HG03378 (cell line): ENCODE data around the gene AK4.
"Not testable (repeated sequence)": the region's sequence is repeated elsewhere in the genome, so short reads cannot be mapped to it uniquely, and the experiment has no call there.

ENCODE experiments used
- ATAC-seq: cut with Tn5 transposase; IDR thresholded peaks from one replicate; pipeline ENCODE4 v1.9.1; 2021; ENCODE audit warnings: mild to moderate bottlenecking, moderate library complexity; ENCODE audit not compliant: unreplicated experiment

AK4 gene

DNA sequence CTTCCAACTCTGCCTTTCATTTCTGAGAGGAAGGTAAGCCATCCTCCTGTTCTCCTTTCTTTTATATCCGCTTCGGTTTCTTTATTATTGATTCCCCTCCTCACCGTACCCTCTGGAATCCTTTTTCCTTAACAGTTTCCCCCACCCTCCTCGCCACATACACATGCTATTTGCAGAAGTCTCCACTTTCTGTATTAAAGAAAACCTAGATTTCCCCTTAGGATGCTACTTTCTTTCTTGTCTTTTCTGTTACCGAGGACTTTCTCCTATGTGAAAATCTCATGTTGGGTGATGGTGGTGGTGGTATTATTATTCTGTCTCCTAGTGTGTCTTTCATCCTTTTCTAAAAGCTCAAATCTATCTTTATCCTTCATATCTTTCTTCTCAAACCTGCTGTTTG is 62.3 kb downstream of the AK4 start:
- ATAC-seq: no peak

DNA sequence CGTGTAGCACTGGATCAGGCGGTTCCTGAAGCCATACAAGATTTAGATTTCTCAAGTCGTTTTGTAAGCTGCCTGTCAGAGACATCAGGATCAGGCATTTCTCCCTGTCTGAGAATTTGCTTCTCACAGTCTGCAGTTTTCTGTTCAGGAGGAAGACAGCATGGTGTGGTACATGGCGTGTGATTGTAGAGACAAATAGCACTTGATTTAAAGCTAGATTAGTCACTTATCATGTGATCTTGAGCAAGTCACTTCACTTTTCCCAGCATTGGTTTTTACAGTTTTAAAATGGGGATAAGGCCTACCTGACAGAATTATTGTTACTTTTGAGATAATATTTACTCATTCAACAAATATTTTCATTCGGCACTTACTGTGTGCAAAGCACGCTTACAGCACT is 63.3 kb downstream of the AK4 start:
- ATAC-seq: no peak

DNA sequence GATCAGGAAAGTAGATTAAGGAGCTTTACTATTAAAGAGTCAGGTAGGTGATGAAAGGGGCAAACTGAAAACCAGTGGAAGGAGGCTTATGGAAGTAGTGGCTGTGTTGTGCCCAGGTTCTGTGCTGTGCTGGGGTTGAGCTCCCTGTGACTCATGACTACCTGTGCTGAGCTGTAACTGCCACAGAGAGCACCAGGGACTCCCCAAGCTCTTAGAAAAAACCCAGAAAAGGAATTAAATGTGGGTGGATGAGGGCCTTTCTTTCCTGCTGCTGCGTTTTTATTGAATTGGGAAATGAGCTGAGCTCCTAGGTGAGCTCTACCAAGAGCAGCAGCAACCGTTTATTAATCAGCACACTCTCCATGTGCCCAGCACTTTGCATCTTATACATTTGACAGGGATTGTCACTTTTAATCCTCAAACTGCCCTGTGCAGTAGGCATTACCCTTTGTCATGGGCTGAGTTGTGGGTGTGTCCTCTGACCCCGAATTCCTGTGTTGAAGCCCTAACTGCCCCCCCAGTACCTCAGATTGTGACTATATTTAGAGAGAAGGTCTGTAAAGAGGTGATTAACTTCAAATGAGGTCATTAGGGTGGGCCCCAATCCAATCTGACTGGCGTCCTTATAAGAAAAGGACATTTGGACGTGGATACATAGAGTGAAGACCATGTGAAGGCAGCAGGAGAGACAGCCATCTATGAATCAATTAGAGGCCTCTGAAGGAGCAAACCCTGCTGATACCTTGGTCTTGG is 65.4 kb downstream of the AK4 start:
- ATAC-seq: no peak

DNA sequence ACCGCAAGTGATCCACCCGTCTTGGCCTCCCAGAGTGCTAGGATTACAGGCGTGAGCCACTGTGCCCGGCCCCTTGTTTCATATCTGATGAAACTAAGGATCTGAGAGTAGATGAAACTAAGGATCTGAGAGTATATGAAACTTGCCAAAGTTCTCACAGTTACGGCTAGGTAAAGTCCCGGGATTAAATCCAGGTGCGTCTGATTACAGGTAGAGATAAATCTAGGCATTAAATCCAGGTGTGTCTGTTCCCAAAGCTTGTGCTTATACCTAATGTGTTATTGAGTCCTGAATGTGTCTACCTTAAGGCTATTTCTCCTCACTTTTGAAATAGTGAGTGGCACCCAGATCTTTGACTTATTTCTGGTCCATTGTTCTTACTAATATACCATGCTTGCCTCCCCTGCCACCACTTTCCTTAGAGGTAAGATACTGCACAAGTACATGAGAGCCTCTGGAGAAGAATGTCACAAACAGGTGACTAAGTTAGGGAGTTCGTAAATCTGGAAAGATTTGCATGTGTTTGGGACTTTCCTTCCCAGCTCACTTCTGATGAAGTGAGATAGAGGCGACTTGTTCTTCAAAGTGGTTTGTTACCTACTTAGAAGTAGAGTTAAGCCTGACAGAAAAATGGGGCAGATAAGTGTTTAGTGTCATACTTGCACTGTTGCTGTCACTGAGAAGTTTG is 66.5 kb downstream of the AK4 start:
- ATAC-seq: no peak

DNA sequence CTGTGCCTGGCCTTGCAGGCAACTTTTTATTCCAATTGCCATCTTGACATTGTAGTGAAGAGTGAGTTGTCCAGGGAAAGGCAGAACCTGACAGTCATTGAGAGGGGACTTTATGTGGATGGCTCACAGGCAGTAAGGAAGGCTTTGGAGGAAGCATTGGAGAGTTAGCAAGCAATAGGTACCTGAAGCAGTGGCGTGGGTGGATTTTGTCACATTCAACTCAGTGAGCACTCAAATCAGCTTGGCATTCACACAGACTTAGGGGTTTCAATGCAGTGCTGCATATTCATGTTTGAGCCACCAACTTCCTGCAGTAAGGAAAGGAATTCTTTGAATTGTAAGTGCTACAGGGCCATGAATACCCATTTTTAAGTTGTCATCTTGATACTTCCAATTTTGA is 69.0 kb downstream of the AK4 start:
- no peak for ATAC-seq

DNA sequence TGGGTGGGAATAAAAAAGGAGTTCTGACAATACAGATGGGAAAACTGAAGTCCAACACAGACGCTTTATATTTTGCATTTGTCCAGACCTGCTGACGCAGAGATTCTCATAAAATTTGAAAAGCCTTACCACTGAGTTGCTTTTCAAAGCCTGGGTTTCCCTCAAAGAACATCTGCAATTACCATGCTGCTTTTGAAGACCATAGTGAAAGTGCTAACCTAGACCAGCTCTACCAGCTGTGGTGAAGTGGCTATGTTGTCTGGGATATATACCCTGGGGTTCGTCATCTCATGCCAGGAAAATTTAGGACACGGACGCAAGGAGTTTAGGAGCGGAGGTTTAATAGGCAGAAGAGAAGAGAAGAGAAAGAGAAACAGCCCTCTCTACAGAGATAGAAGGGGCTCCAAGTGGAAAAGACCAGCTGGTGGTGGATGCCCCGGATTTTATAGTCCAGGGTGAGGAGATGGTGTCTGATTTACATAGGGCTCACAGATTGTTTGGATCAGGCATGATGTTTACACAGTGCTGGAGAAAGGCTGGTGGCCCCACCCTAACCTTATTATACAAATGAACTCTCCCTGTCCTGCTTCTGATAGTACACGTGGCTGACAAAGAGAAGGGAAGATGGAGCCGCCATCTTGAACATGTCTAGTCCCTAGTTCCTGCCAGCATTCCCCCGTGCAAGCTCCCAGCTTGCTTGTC is 73.8 kb downstream of the AK4 start:
- ATAC-seq: no peak

DNA sequence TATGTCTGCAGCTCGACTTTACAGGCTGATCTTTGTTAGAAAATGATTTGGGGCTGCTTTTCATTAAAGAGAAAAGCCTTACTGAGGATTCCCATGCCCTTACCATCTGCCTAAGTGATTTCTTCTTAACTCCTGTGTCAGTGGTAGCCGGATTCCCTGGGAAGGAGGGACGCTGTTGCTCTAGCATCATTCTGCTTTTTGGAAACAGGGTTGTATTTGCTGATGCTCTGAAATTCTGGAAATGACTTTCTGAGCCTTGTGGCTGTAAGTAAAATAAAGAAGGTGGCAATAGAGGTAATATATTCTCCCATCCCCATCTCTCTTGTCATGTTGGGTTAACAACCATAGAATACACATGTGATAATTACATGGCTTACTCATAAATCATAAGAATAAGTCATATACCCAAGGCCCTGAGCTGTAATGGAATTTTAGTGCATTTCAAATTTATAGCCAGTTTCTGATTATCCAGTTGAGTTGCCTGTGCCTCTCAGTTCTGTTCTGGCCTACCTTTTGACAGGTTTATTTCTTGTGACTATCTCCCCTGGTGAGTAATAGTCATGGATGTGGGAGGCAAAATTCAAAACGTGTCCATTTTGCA is 74.4 kb downstream of the AK4 start:
- no peak for ATAC-seq

DNA sequence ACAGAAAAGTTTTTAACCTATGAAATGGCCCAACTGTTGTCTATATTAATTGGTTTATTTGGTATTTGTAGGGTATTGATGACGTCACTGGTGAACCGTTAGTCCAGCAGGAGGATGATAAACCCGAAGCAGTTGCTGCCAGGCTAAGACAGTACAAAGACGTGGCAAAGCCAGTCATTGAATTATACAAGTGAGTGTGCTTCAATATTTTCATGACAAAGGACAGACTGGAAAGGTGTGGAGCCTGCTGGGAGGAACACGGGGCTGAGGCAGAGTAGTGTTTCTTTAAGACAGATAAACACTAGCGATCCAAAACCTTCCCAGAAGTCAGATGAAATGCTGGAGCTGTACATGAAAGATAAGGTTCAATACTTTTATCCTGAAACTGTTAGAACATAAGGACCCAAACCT is 76.7 kb downstream of the AK4 start:
- ATAC-seq: no peak

DNA sequence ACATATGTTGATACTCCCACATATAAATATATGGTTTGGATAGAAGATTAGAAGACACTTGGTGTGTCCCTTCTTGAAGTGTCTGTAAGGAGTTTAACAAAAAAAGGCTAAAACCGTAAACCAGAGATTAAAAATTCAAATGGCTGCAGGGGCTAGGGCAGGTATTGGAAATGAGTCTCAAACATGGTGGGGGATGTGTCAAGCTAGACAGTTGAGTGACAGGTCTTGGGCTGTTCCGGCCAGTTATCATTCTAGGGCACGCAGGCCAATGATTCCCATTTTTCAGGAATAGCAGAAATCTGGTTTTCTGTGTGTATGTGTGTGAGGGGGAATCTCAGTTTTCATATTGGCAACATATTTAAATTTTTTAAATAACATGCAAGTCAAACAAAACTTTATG is 77.2 kb downstream of the AK4 start:
- ATAC-seq: no peak

DNA sequence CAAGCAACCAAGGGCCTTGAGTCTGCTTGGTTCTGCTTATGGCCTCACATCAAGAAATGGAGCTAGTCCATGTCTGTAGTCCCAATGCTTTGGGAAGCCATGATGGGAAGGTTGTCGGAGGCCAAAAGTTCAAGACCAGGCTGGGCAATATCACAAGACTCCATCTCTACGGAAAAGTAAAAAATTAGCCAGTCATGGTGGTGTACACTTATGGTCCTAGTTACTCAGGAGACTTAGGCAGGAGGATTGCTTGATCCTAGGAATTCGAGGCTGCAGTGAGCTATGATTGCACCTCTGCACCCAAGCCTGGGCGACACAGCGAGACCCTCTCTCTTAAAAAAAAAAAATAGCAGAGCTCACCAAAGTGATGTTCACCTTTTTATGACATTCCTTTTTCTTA is 81.2 kb downstream of the AK4 start:
- ATAC-seq: no peak

DNA sequence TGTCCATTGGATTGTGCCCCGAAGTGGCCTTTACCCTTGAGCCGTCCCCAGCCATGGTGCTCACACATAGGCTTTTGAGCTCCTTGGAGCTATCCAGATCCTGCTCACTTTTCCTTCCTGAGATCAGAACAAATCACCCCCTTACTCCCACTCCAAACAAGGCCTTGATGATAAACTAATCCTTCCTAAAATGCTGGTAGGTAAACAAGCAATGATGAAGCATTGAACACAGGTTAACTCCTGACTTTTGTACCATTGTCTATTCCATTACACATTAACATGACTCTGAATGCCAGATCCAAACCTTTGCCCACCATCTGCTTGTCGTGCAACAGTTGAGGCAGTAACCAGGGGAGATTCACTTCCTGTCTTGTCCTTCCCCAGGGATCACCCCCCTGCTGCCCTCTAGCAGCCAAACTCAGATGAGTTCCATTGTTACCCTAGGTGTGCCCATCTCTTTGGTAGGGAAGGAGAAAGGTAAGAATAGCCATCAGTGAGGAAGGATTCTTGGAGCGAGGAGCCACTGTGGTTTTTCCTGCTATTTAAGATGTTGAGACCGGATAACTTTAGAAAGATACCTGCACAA is 81.8 kb downstream of the AK4 start:
- ATAC-seq: no peak

DNA sequence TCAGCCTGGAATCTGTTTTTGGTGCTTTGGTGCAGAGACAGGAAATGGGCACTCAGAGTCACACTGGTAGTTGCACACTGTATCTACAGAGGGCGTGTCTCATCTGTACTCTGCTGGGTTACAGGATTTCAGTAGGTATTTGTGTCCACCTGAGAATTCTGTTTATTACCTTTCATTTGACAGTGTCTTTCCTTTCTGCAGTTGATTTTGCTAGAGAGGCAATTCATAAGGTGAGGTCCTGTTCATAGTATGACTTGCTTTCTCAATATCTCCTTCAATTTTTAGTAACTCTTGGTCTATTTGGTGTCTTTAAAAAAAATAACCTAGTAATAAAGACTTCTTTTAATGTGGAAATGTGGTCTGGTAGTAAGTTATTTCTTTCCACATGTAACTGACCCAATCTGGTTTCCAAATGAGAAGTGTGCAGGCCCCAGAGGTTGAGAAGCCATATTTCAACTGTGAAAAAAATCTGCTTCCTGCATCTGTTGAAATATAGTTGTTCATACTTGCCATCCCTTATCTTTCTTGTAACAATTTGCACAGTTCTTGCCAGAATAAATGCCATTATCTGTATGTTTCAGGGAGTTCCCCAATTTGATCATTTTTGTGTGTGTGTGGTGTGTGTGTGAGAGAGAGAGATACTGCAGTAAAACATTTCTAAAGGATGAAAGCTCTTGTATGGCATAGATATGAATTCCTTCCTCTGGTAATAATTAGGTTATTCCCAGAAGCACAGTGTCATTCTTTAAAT is 82.9 kb downstream of the AK4 start:
- peak; percentile 72 for ATAC-seq

DNA sequence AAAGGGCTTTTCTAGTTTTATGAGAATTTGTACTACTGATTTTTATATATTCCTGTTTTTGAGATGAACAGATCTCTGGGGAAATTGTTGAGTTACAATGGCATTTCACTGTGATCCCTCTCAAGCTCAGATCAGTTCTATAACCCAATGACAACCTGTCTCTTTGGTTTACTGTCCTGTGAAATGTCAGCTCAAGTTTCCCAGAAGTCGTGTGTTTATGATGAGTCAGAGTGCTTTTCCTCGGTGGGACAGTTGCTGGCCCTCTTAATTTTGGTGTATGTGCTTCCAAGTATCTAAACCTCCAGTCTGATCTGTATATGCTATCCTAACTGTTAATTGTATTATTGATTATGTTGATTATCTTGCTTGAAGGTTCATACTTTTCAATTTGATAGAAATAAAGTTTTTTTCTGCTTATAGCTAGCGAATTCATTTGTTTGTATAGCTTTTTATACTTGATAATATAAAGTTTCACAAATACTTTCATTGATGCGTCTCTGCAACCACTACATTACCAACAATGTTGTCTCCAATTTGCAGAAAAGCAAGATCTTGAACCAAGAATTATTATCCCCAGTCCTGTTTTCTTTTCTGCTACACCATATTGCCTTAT is 83.8 kb downstream of the AK4 start:
- no peak for ATAC-seq

DNA sequence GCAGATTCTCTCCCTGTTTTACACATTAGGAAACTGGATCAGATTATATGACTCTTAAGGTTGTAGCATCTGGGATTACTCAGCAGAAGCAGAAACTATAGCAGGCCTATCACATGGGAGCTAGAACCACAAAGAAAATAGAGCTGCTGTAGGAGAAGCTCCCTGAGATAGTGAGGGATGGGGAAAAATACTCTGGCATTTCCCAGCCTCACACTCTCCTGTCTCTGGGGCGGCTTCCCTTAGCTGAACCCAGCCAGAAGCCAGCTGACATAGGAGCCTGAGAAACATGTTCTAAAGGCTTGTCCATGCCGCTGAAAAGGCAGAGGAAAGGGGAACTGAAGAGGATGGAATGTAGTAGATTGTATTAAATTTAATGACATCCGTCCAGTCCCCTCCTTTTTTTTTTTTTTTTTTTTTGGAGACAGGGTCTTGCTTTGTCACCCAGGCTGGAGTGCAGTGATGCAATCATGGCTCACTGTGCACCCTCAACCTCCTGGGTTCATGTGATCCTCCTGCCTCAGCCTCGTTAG is 84.5 kb downstream of the AK4 start:
- no peak for ATAC-seq

DNA sequence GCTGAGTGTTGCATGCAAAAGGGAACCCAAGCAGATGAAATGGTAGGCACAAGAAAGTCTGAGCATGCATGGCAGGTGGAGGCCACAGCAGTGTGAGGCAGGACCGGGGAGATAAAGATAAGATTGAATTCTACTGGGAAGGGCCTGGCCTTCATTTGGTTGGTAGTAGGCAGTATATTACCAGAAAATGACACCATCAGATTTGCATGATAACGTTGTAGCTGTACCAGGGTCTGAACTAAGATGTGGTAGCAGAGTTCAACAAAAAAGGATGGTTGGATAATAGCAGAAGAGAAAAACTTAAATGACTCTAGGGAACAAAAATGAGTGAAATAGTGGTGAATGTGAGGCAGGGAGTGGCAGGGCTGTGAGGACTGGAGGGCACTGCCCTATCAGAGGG is 85.8 kb downstream of the AK4 start:
- ATAC-seq: no peak

DNA sequence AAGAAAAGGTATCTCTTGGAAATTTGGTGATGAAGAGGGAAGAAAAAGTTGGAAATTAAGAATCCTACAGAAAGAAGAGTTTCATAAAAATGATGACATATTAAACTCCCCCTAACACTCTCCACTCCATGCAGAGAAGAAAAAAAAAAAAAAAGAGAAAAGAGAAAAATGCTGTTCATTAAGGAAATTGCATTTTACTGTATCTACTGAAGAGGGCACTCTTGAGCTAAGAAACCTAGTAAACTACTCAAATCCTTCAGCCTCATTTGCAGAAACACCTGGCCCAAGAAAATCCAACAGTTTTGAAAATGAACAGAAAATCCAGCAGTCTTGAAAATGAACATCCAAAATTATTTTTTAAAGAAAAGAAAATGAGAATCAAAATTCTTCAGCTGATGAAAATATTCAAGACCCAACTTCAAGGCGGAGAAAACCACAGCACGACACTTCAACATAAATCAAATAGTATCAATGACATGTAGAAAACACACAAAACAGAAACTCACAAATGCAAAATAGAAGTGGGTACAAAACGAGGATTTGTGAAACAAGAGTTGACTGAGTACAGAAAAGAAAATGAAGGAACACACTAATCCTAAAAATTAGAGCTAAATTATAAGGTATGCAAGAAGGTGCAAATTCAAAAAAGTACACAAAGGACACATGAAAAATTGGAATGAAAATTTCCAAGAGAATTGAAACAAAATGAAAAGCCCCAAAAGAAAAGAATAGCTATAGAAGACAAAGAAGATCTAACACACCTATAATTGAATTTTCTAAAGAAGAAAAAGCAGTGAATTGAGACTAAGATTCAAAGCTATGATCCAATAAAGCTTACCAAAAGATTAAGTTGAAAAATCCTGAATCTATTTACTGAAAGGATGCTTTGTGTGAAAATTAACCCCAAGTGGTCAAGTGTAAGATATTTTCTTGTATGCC is 88.1 kb downstream of the AK4 start:
- no peak for ATAC-seq

DNA sequence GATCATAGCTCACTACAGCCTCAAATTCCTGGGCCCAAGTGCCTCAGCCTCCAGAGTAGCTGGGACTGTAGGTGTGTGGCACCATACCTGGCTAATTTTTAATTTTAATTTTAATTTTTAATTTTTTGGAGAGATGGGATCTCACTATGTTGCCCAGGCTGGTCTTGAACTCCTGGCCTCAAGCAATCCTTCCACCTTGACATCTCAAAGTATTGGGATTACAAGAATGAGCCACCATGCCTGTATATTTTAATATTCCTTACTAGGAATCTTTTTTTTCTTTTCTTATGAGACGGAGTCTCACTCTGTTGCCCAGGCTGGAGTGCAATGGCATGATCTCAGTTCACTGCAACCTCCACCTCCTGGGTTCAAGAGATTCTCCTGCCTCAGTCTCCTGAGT is 89.1 kb downstream of the AK4 start:
- ATAC-seq: not testable (repeated sequence)

DNA sequence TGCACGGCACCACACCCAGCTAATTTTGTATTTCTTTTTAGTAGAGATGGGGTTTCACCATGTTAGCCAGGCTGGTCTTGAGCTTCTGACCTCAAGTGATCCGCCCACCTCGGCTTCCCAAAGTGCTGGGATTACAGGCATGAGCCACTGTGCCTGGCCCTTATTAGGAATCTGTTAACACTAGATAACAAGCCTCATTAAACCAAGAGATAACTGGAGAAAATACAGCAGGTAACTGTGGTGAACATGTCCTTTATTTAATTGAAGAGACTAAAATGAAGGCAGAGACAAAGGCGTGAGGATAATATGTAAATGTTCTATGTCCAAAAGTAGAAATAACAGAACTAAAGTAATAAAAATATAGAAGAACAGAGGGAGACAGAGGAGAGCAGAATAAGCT is 89.5 kb downstream of the AK4 start:
- ATAC-seq: no peak

DNA sequence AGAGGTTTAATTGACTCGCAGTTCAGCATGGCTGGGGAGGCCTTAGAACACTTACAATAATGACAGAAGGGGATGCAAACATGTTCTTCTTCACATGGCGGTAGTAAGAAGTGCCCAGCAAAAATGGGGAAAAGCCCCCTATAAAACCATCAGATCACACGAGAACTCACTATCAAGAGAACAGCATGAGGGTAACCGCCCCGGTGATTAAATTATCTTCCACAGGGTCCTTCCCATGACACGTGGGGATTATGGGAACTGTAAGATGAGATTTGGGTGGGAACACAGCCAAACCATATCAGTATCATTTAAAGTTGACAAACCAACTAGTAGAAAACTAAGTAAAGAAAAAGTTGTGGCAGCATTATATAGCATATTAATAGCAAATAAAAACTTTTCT is 90.0 kb downstream of the AK4 start:
- ATAC-seq: no peak
